ENCODE measurements around the gene HCFC1R1.

Gene HCFC1R1

DNA sequence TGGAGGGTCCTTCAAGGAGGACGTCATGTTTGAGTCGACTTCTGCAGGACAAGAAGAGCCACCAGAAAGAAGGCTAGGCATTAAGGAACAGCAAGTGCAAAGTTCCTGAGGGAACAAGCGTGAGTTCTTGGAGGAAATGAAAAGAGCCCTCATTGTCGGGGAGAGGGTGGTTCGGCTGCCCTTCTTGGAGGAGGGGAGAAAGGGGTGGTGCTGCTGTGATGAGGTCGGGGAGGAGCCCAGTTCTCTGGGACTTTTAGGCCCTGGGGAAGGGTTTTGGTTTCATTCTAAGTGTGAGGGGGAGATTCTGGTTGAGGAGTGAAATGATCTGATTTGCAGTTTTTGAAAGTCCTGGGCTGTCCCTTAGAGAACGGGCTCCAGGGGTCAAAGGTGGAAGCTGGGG is 8.9 kb upstream of the HCFC1R1 start:
- no peak for DNase-seq

DNA sequence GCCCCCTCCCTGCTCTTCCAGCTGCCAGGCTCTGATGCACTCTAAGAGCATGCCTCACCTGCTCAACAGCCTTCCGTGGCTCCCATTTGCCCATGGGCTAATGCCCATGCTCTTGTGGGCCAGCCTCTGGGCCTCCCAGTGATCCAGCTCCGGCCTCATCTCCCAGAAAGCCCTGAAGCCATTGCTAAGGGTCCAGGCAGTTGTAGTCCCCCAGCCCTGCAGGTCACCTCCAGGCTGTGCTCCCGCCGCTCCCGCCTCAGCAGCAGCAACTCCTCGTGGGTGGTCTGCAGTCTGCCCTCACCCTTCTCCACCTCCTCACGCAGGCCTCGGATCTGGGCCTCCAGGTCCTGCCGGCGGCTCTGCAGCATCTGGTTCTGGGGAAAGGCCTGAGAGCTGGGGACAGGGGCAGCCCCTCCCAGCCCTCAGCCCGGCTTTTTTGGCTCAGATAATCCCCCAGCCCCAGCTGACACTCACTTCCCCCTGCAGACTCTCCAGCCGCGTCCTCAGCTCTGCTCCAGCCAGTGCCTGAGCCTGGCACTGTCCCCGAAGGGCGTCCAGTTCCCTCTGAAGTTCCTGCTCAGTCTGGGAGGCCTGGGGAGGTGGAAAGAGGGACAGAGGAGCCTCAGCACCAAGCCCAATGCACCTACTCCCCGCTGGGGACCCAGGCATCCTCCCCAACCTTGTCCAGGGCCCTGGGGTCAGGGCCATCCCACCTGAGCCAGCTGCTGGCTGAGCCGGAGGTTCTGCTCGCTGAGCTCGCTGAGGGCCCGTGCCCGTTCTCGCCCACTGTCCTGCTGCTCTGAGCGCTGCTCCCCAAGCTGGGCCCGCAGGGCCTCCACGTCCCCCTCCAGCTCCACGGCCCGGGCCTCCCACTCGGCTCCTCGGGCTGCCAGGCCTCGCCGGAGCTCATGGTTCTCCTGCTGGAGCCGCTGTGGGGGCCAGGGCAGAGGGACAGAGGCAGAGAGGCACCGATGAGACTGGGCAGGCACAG is 6.8 kb upstream of the HCFC1R1 start:
- no peak for DNase-seq

DNA sequence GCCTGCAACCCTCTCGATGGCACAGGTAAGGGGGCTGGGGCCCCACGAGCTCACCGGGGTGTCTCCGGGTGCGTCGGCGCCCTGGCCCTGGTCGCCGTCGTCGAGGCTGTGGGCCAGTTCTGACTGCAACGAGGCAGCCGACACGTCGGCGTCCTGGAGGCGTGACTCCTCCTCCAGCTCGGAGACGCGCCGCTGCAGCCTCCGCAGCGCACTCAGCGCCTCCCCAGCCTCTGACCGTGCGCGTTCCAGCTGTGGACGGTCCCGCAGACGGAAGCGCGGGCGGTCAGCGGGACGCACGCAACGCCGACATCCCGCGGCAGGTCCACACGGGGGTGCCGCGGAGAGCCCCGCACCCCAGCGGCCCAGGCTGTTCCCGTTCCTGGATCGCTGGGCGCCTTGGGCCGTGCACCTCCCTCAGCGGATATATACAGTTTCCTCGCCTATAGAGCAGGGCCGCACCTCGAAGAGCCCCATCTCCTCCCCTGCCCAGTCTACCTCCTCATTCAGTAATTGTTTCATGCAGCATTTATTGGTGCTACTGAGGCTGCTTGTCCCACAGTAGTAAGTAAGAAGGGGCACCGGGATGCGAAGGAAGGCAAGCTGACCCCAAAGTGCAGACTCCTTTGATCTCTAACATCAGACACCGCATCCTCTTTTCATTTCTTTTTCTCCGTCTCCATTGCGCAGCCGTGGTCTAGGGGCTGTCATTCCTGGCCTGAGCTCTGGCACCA is 5.9 kb upstream of the HCFC1R1 start:
- DNase-seq: peak; percentile 38

DNA sequence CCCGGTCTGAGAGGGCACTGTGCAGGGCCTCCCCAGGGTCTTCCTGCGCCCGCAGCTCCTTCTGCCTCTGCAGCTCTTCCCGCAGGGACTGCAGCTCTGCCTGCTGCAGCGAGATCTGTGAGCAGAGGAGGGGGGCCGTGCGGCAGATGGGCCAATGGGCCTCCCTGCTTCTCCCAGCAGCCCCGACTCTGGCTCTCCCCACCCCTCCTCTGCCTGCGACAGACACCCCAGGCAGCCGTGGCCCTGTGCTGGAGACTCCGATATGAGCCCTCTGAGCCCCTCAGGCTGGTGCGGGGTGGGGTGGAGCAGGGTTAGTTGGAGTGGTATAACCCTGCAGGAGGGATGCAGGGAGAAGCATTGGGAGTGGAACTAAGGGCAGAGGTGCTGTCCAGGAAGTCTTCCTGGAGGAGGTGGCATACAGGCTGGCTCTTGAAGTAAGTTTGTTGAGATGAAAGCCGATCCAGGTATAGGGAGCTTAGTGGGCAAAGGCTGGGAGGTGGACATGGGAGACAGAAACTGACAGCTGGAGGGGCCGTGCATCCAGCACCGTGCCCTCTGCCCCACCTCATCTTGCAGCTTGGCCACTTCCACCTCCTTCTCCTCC is 5.1 kb upstream of the HCFC1R1 start:
- no peak for DNase-seq

DNA sequence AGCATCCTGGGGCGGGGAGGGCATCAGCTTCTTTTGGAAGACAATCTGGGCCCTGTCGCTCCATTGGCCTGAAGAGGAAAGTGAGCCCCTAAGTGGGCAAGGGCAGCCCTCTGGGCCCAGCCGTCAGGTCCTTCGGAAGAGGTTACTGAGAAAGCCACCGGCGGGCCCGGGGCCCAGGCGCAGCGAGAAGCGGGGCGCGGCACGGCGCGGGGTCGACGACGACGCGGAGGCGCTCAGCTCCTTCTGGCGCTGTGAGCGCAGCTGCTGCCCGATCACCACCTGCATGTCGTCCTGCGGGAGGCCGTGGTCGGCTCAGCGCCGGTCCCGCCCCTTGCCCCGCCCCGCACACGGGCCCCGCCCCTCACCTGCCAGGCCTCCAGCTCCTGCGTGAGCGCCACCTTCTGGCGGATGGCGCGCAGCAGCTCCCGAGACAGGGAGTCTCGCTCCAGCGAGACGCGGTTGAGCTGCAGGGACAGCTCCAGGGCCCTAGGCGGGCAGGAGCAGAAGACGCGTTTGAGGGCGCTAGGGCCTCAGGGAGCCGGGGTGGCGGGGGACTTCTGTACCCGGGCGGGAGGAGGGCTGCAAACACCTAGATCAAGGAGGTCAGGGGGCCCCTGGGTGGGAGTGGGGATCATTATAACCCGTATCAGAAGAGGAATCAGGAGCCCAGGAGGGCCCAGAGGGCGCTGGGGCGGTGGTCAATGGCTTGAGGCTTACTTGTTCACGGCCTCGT is 4.4 kb upstream of the HCFC1R1 start:
- peak; percentile 82 for DNase-seq

DNA sequence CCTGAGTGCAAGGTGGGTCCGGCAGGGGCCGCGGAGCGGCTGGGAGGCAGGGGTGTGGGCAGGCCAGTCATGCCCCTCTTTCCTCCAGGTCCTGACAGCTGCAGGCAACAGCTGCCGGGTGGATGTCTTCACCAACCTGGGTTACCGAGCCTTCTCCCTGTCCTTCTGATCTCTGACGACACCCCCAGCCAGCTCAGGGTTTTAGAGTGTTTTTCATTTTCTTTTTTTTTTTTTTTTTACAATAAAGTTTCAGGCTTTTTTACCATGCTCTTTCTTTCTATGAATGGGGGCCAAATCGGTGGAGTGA is 3.7 kb upstream of the HCFC1R1 start:
- DNase-seq: no peak

DNA sequence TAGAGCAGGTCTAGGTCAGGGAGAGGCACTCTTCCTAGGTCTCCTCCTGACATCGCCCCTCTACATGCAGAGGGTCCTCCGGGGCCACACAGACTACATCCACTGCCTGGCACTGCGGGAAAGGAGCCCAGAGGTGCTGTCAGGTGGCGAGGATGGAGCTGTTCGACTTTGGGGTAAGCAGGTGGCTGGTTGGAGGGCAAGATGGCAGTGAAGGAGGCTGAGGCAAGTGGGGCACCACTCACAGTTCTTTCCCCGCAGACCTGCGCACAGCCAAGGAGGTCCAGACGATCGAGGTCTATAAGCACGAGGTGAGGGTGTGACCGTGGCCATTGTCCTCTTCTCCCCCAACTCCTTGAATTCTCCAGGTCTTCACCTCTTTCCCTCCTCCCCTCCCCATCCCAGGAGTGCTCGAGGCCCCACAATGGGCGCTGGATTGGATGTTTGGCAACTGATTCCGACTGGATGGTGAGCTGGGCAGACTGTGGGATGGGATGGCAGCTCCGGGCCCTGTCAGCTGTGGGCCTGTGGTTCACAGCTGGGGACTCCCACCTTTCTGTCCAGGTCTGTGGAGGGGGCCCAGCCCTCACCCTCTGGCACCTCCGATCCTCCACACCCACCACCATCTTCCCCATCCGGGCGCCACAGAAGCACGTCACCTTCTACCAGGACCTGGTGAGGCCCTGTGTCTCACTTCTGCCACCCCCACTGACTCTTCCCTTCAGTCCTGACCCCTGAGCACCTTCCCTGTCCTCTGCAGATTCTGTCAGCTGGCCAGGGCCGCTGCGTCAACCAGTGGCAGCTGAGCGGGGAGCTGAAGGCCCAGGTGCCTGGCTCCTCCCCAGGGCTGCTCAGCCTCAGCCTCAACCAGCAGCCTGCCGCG is 3.1 kb upstream of the HCFC1R1 start:
- DNase-seq: no peak

DNA sequence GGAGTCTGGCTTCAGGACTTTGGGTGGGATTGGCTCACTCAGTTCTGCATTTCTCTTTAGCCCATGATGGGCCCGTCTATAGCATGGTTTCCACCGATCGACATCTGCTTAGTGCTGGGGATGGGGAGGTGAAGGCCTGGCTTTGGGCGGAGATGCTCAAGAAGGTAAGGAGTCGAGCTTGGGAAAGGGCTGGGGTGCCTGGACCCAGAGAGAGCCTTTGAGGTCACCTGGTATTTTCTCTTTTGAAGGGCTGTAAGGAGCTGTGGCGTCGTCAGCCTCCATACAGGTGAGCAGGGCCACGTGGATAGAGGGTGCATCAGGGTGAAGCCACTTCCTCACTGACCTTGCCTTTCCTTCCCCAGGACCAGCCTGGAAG is 2.2 kb upstream of the HCFC1R1 start:
- DNase-seq: no peak

DNA sequence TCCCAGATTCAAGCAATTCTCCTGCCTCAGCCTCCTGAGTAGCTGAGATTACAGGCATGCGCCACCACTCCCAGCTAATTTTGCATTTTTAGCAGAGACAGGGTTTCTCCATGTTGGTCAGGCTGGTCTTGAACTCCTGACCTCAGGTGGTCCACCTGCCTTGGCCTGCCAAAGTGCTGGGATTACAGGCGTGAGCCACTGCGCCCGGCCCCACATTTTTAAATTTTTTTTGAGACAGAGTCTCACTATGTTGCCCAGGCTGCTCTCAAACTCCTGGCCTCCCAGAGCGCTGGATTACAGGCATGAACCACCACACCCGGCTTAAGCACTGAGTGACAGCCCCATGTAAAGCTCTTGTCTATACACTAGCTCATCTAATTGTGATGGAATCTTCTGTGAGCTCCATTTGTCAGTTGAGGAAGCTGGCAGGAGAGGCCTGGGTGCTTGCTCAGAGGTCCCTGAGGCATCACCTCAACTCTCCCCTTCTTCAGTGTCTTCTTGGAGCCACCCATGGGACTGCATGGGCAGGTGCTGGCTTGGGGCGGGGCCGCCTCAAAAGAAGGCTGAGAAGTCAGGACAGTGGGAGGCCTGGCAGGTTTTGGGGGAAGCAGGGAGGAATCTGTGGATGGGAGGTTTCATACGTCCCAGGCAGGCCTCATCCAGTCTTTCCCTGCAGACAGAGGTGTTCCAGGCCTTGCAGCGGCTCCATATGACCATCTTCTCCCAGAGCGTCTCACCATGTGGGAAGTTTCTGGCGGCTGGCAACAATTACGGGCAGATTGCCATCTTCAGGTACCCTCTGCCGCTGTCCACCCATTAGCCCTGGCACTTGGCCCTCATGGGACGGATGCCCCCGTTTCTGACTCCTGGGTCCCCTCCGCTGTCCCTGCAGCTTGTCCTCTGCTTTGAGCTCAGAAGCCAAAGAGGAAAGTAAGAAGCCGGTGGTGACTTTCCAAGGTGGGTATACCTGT is 1.6 kb upstream of the HCFC1R1 start:
- DNase-seq: no peak

DNA sequence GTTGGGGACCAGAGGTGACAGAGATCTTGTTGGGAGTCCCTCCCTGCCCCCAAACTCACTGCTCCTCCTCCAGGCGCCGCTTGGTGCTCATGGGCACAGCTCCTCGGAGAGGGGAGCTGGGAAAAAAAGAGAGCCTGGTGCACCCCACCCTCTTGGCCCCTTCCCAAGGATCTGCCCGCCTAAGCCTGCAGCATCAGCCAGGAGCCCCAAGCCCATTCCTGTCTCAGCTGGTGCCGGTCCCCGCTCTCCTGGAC is 400 bp downstream of the HCFC1R1 start:
- no peak for DNase-seq

DNA sequence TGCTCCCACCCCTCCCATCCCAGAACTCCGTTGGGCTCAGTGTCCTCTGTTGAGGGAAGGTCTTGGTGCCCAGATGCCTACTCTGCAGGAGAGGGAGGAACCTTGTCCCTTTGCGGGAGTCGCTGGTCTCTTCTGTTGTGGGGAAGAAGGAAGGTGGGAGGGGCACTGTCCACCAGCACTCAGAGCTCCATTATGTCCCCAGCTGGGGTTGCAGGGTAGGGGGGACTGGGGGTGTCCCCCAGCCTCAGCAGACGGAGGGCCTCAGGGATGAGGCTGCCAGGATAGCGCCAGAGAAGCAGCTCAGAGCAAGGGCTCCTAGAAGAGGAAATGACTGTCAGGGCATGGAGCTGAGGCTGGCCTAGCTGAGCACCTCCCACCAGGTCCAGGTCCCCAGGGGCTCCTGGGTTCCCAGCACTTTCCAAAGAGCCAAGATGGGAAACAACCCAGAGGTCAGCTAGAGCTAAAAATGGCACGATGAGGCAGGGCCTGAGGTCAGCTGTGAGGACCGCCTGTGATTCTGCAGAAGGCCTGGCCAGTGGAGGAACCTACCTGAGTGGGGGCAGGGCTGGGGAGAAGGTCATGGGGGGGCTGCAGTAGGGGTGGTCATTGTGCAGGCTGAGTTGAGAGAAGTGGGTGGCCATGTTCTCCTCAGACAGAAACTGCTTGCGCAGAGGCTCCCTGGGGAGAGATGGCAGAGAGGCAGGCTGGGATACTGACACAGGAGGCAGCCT is 893 bp downstream of the HCFC1R1 start:
- no peak for DNase-seq

DNA sequence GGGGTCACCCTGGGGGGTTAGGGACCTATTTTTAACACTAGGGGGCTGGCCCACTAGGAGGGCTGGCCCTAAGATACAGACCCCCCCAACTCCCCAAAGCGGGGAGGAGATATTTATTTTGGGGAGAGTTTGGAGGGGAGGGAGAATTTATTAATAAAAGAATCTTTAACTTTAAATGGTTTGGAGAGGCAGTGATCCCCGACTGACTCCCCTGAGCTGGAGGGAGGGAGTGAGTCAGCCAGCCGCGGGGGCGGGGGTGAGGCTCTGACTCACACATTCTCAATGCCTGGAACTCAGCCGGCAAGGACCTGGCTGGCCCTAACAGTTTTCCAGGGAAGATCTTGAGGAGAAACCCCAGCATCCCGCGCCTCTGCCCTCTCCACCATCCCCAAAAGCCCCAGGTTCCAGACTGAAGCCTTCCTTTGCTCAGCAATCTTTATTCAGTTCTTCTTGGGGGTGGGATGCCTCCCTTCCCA is 1.5 kb downstream of the HCFC1R1 start:
- DNase-seq: peak; percentile 90

DNA sequence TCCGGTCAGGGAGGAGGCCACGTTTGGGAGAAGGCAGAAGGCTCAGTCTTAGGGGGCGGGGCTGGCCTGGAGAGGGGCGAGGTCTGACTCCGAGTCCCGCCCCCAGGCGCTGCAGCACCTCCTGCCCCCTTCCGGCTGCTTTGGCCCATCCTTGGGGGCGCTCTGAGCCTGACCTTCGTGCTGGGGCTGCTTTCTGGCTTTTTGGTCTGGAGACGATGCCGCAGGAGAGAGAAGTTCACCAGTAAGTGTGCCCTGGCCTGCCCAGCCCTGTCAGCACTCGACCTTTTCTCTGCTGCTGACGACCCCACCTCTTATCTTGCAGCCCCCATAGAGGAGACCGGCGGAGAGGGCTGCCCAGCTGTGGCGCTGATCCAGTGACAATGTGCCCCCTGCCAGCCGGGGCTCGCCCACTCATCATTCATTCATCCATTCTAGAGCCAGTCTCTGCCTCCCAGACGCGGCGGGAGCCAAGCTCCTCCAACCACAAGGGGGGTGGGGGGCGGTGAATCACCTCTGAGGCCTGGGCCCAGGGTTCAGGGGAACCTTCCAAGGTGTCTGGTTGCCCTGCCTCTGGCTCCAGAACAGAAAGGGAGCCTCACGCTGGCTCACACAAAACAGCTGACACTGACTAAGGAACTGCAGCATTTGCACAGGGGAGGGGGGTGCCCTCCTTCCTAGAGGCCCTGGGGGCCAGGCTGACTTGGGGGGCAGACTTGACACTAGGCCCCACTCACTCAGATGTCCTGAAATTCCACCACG is 2.1 kb downstream of the HCFC1R1 start:
- DNase-seq: peak; percentile 75

DNA sequence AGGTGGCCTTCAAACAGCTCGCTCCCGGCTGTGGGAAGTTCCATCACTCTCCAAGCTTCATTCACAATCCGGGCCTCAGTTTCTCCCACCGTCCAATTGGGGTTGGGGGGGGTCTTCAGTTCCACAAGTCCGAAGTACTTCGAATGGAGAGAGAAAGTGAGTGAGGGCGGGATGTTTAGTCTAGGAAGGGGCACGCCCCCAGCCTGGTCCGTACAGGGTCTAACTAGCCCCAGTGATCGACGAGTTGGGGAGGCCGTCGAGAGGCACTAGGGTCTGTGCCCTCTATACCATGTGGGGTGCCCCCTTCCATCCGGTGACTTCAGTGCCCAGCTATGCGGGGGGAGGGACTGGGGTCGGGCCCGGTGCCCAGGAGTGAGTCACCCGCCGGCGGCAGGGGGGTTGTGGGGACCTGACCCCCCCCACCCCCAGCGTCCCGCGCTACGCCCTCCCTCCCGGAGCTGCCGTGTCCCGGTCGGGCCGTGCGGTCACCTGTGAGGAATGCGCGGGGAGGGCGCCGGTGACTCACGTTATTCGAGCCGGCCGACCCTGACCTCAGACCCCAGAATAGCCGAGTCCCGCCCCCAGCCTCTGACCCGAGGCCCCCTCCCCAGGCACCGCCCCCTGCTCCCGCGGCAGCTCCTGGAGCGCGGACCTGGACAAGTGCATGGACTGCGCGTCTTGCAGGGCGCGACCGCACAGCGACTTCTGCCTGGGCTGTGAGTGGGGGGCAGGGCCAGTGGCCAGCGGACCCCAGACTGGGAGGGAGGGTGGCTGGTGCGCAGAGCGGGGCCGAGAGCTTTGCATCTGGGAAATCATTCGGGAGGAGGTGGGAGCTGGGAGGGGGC is 2.9 kb downstream of the HCFC1R1 start:
- peak; percentile 61 for DNase-seq

DNA sequence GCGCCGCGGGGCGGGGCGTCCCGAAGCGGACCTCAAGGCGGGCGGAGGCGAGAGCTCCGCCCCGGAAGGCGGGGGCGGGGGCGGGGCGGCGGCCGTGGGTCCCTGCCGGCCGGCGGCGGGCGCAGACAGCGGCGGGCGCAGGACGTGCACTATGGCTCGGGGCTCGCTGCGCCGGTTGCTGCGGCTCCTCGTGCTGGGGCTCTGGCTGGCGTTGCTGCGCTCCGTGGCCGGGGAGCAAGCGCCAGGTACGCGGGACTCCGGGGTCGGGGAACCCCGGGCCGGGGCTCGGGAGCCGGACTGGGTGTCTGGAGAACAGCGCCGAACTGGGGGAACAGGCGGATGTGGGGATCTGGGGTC is 3.5 kb downstream of the HCFC1R1 start, which contains the start of gene TNFRSF12A:
TSS of gene TNFRSF12A (plus strand) at position 122 of the 357 bp plus-strand sequence. CDS start at position 152, 30 bp downstream.
- peak; percentile 47 for DNase-seq

DNA sequence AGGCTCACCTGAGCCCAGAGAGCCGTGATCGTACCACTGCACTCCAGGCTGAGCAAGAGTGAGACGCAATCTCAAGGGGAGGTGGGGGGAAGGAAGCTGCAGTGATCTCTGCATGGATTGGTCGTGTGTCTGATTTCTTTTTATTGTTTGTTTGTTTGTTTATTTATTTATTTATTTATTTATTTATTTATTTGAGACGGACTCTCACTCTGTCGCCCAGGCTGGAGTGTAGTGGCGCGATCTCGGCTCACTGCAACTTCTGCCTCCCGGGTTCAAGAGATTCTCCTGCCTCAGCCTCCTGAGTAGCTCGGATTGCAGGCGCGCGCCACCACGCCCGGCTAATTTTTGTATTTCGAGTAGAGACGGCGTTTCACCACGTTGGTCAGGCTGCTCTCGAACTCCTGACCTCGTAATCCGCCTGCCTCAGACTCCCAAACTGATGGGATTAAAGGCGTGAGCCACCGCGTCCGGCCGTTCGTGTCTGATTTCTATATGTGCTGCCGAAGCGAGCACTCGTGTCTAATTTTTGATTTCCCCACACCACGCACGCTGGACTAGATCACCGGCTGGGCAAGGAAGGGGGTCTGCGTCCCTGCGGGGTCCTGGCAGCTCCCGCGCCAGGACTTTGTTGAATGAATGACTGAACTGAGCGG is 4.0 kb downstream of the HCFC1R1 start:
- DNase-seq: no peak

DNA sequence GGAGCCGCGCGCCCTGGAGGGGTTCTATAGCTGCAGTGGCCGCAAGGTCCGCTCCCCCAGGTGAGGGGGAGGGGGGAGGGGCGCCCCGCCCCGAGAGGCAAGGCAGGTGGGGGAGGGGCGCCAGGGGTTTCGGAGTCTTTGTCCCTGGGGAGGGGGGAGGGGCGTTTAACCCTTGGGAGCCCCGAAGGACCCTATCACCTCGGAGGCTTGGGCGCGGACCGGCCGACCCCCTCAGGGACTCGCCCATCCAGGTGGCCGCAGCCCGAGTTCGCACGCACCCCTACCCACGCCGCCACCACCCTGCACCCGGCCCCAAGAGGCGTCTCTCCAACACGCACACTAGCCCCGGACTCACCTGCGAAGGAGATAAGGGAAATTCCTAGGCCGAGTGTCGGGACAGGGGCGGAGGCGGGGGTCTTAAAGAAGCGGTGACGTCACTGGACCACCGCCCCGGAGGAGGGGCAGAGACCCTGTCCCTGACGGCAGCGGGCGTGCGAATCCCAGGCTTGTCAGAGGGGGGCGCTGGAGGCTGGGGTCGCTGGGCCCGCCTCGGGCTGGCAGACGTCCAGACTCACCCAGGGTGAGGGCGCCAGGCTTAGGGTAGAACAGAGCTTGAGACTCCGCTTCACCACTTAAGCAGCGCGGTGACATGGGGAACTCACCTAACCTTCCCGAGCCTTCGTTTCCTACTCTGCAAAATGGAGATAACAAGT is 5.8 kb downstream of the HCFC1R1 start, which contains the start of gene CLDN6:
TSS of gene CLDN6 (minus strand) at position 390 of the 713 bp plus-strand sequence. CDS start 2,162 bp downstream, outside the sequence.
- DNase-seq: no peak

All from stimulated activated naive CD4-positive, alpha-beta T cell treated with Interleukin-2 at 50 U/mL for 16 hours (primary cell).